ENCODE data around the gene RPL7A.
A peak's percentile ranks its signal among the peaks of the same experiment; 100 is the strongest.
"Not testable (repeated sequence)": the region's sequence is repeated elsewhere in the genome, so short reads cannot be mapped to it uniquely, and the experiment has no call there.

Gene RPL7A

DNA sequence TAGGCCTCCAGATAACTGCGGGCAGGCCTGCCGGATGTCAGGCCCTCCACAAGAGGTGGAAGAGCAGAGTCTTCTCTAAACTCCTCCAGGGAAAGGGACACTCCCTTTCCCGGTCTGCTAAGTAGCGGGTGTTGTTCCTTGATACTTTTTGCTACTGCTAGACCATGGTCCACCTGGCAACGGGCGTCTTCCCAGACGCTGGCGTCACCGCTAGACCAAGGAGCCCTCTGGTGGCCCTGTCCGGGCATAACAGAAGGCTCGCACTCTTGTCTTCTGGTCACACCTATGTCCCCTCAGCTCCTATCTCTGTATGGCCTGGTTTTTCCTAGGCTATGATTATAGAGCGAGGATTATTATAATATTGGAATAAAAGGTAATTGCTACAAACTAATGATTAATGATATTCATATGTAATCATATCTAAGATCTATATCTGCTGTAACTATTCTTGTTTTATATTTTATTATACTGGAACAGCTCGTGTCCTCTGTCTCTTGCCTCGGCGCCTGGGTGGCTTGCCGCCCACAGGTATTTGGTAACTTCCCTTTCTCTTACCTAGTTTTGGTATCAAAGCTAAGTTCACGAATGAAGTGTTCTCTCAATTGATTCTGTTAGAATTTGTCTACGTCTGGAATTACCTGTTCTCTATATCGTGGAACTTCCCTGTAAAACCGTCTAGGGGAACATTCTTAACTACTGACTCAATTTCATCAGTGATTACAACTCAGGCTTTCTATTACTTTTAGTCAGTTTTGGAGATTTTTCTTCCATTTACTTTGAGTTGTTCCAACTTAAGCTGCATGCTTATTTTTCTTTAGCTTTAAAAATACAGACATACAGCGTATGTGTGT, 18.5 kb upstream of the RPL7A start:
- peak; percentile 7 for DNase-seq

- no peak for DNase-seq
Measured at GRCh38 chr9:133331221-133331620, 16.8 kb upstream of the RPL7A start.

DNA sequence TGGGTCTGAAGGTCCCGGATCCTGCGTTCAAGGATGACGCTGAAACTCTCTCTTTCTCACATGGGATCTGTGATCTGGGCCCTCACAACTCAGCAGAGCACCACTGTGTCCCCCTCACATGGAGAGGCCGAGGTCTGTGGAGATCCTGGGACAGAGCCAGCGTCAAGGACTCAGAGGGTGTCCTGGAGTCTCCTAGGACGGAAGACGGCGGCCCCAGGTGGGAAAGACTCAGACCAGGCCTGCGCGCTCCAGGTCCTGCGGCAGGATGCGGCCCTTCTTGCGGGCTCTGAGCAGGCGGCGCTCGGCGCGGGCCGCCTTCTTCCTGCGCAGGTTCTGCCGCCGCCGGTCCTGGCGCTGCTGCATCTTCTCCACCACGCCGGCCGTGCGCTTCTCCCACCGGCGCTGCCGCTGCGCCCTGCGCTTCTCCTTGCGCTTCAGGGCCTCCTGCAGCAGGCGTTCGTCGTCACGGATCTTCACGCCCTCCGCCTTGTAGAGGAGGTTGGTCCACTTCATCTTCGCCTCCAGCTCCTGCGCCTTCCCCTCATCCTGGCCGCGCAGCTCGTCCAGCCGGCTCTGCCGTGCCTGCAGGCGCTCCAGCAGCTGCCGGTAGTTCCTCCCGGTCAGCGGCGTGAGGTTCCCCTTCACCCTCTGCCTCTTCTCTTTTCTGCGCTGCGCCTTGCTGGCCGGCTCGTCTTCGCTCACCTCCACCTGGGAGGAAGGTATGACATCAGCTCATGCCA, 16.2 kb upstream of the RPL7A start:
- DNase-seq = no peak

GRCh38 chr9:133332381-133332730, 15.7 kb upstream of the RPL7A start:
- no peak for DNase-seq

DNA sequence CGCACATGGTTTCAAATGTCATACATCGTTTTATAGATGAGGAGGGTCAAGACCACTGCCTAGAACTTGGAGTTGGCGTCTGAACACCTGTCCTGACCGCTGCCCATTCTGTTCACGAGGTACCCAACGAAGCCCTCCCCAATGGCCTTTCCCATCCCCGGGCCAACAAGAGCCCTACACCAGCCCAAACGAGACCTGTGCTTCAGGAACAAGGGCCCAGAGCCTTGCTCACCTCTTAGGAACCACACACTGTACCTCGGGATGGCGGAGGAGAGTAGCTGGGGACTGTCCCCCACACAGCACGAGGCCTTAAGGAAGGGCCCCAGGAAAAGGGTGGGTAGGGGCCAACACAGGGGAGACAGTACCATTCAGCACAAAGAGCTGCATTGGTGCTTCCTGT, 15.0 kb upstream of the RPL7A start:
- DNase-seq = no peak

- no peak for DNase-seq
Measured at GRCh38 chr9:133333566-133333965, 14.5 kb upstream of the RPL7A start.

GRCh38 chr9:133334161-133334560, 13.9 kb upstream of the RPL7A start:
- DNase-seq = no peak

DNA sequence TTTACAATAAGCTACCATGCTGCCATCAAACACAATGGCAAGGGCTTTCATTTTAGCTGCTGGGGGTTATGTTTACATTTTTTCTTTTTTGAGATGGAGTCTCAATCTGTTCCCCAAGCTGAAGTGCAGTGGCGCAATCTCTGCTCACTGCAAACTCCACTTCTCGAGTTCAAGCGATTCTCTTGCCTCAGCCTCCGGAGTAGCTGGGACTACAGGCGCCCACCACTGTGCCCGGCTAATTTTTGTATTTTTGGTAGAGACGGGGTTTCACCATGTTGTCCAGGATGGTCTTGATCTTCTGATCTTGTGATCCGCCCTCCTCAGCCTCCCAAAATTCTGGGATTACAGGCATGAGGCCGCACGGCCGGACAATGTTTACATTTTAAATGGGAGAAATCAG, 13.1 kb upstream of the RPL7A start:
- not testable (repeated sequence) for DNase-seq

DNA sequence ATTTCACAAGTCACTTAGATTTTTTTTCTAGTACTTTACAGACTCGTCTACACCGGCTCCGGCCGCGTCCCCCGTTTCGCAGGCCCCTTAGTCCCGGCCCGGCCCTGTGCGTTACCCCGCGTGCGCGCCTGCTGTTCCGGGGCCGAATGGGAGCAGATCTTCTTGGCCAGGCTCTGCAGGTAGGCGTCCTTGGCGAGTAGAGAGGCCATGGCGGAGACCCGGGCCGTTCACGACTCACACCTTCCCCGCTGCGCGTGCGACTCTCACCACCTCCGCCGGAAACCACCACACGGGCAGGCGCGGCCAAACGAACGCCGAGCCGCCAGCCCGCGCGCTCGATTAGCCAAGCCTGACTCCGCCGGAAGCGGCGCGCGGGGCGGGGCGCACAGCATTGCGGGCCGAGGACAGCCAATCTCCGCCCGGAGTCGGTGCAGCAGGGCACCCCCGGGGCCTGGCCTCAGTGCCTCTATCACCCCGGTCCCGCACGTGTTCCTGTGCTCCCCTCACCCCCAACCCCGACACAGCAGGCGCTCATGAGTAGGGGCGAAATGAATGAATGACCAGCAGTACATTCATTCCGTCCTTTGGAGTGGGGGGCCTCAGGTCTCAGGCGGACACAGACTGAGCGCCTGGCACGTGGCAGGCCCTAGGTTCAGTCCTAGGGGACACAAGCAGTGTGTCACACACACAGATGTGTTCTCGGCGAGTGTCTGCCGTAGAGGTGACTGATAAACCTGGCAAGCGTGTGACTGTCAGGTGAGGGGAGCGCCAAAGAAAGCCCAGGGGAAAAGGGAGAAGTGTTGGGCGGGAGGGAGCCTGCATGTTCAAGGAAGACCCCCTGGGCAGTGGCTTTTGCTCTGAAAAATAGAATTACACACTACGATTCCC, 11.8 kb upstream of the RPL7A start, which contains the start of gene SURF6:
Gene SURF6 (minus strand): TSS at position 265 of the 888 bp plus-strand sequence. CDS start 56 bp downstream, at position 209.
- DNase-seq = peak; percentile 92

- DNase-seq = no peak
Measured at GRCh38 chr9:133339641-133340040, 8.4 kb upstream of the RPL7A start.

DNA sequence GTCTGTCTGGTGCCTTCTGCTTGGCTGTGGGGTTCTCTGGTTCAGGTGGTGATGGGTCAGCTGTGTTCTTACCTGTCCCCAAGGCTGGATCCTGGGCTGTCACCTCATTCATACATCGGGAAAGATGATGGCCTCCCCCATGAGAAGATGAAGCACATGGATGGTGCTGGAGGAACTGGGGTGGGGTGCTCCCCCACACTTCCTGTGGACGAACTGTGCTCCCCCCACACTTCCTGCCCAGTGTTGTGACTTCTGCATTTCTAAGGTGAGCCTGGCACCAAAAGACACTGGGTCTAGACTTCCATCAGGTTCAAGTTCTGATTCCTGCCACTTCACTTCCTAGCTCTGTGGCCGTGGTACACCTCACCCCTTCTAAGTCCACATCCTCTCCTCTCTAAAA, 7.8 kb upstream of the RPL7A start:
- no peak for DNase-seq

DNA sequence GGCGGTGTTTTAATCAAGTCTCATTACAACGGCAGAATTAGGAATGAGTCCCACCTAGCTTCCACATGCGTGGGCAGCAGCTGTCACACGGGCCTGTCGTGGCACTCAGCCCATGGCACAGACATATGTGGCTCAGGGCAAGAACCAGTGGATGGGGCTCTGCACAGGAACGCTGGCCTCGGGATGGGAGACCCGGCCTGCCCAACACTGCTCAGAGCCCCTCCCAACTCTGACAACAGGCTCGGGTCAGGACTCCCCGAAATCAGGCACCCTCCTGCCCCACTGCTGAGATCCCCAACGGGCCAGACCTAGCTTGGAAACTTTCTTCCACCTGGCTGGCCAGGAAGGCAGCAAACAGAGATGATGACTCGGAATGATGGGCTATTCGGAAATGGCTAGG, 7.1 kb upstream of the RPL7A start:
- DNase-seq = no peak

DNA sequence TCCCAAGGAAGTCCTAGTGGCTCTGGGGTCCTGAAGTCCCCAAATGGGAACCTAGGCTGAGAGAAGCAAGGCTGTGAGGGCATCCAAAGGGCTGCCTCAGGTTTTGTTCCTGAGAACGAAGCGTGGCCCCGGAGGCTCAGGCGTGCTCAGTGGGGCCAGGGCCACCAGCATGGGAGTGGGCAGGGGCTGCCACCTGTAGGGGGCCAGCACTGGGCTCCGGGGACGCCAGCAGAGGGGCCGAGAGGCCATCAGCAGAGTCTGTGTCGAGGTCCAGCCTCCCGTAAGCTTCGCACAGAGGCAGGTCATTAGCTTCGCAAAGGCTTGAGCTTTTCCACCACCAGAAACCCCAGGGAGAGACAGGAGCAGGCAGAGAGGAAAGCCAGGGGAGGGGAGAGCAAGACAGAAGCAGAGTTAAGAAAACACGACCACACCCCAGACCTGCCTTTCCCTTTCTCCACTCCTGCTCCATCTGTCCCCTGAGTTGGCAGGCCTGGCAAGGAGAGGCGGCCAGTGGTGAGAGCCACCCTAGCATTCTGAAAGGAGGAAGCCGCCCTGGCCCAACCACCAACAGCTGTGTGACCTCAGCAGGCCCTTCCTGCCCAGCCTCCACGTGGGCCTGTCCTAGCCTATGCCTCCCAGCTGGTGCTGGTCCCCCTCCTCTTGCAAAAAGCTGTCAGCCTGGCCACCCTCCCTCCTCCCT, 6.5 kb upstream of the RPL7A start:
- DNase-seq = no peak

GRCh38 chr9:133342069-133342406, 6.0 kb upstream of the RPL7A start:
- DNase-seq = no peak

- DNase-seq = no peak
Measured at GRCh38 chr9:133342570-133342969, 5.4 kb upstream of the RPL7A start.

DNA sequence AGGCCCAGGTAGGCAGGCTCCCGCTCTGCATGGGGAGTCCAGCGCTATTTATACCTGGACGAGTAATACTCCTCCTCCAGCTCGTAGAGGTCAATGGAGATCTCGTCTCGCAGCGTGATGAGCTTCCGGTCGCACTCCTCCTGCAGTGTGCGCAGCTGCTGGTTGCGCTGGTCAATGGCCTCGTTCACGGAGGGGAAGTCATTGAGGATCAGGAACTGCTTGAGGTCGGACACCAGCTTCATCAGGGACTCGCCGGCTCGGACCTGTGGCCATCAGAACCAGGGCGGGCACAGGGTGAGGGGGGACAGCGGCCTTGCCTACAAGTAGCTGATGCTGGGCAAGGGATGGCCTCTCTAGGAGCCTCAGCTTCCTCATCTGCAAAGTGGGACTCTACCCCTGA, 3.9 kb upstream of the RPL7A start:
- DNase-seq = no peak

- no peak for DNase-seq
Measured at GRCh38 chr9:133344979-133345378, 3.0 kb upstream of the RPL7A start.

DNA sequence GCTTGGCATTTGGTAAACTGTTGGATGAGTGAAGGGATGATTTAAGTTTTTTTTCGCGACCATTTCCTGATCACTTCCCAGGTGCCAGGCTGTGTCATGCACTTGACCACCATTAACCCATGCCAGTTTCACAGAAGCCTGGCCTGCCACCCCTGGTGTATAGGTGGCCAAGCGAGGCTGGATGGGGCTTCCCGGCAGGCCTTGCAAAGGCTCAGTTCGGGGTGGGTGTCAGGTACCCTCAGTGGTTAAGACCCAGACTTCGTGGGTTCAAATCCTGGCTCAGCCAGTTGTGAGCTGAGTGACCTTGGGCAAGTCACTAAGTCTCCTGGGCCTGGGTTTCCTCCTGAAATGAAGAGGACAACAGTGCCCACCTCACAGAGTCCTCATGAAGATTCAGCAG, 2.4 kb upstream of the RPL7A start:
- no peak for DNase-seq

- no peak for DNase-seq
Measured at GRCh38 chr9:133346021-133346785, 1.8 kb upstream of the RPL7A start.

DNA sequence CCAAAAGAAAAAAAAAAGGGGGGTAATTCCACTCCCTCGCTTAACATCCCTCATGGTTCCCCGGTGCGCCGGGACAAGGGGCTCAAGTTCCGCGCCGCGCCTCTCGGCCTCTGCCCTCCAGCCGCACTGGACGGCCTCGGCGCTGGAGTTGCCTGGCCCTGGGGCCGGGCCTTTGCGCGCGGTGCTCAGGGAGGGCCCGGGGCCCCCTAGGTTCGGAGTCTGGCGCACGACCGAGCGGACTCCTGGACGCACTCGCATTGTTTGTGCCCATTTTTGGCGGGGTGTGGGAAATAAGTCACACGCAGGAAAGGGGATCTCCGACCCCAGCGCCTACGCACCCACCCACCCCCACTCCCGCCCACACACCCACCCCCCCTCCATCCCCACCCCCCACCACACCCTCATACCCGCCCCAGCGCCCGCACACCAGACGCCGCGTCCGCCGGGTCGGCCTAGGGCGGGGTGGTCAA, 468 bp upstream of the RPL7A start:
- DNase-seq = peak; percentile 28

DNA sequence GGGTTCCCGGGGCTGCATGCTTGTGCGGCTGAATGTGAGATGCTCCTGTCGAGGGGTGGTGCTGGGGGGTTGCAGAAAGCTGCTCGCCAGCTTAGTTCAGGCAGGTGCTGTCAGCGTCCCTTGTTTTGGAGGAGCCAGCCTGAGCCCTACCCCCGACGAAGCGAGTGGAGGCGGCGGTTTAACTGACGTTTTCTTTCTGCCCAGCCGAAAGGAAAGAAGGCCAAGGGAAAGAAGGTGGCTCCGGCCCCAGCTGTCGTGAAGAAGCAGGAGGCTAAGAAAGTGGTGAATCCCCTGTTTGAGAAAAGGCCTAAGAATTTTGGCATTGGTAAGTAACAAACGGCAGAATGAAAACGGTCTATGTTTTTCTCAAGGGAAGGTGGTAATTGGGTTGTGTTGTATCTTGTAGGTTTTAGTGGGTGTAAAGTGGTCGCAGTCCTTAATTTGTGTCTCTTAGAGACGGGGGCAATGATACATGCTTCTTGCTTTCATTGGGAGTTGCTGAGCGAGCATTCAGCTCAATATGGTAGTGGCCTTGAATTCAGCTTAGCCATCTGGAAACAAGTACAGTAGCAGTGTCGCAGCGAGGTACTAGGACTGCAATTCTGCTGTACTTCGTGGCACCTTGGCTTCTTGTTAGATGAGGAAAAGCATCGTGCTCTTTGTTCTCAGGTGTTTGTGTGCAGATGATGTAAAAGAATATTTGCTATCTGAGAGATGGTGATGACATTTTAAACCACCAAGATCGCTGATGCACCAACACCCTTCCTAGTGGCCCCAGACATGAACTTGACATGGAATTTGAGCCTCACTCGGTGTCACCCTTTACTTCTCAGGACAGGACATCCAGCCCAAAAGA, 928 bp downstream of the RPL7A start:
- DNase-seq = no peak

Data from COR-L47 (cell line).